ENCODE results near the gene MYL12A.
A peak's percentile ranks its signal among the peaks of the same experiment; 100 is the strongest.

Gene MYL12A

GRCh38 chr18:3225588-3225987, 22.0 kb upstream of the MYL12A start:
- DNase-seq, result no peak

- no peak for DNase-seq
Measured at GRCh38 chr18:3226048-3226447, 21.6 kb upstream of the MYL12A start.

GRCh38 chr18:3230401-3231334, 16.9 kb upstream of the MYL12A start:
- no peak for DNase-seq

GRCh38 chr18:3233004-3233403, 14.6 kb upstream of the MYL12A start:
- no peak for DNase-seq

GRCh38 chr18:3233433-3234168, 14.0 kb upstream of the MYL12A start:
- DNase-seq, result no peak

DNA sequence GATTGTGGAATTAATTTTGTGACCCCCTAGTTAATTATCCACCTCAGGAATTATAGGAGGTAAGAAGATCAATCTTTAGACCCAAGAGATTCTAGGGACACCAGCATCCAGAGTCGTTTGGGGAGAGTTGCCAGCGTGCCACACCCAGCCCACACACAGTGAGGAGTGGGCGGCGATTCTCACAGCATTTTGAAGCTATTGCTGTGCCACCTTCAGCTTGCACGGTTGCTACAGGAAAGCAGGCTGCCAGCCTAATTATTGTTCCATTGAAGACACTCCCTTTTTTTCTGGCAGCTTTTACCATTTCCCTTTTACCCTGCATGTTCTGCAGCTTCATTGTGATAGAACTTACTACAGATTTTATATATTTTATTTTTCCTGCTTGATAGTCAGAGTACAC, 13.1 kb upstream of the MYL12A start:
- DNase-seq, result no peak

- DNase-seq, result no peak
Measured at GRCh38 chr18:3235846-3236245, 11.8 kb upstream of the MYL12A start.

DNA sequence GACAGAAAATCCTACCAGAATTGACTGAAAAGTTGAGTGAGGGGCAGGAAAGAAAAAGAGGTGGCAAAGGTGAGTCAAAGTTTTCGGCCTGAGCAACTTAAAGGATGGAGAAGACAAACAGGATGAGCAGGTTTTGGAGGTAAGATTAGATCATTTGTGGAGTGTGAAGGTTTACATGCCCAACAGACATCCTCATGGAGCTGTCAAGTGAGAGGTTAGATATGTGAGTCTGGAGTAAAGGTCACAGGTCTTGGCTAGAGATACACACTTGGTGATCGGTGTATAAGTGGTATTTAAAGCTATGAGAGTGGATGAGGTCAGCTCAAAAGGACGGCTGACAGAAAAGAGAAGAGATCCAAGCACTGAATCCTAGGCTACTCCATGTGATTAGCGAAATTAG, 11.1 kb upstream of the MYL12A start:
- DNase-seq, result no peak

DNA sequence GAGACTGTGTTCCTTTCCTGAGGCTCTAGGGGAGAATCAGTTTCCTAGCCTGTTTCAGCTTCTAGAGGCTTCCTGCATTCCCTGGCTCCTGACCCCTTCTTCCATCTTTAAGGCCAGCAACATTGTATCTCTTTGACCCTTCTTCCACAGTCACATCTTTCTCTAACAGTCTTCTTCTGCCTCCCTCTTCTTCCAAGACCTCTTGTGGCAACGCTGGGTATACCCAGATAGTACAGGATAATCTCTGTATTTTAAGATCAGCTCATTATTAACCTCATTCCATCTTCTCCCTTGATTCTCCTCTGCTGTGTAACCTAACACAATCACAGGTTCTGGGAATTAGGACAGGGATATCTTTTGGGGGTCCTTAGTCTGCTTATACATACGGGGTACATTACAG, 8.9 kb upstream of the MYL12A start:
- no peak for DNase-seq

DNA sequence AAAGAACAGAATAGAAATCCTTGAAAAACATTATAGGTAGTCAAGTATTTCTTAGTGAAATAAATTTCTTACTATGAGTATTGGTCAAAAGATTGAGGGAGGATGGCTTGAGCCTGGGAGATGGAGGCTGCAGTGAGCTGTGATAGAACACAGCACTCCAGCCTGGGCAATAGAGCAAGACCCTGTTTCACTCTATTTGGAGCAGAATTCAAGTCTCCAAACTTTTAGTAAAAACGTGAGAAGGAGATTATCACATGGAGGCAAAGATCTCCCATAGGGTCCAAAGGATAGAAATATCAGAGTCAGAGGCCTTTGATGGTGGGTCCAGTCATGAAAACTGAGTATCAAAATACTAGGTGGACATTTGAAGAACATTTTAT, 2.4 kb upstream of the MYL12A start:
- no peak for DNase-seq

GRCh38 chr18:3245853-3246634, 1.6 kb upstream of the MYL12A start:
- peak; percentile 87 for DNase-seq

- peak; percentile 68 for DNase-seq
Measured at GRCh38 chr18:3246635-3247239, 864 bp upstream of the MYL12A start.

- DNase-seq, result no peak
Measured at GRCh38 chr18:3248062-3248657, 559 bp downstream of the MYL12A start.

DNA sequence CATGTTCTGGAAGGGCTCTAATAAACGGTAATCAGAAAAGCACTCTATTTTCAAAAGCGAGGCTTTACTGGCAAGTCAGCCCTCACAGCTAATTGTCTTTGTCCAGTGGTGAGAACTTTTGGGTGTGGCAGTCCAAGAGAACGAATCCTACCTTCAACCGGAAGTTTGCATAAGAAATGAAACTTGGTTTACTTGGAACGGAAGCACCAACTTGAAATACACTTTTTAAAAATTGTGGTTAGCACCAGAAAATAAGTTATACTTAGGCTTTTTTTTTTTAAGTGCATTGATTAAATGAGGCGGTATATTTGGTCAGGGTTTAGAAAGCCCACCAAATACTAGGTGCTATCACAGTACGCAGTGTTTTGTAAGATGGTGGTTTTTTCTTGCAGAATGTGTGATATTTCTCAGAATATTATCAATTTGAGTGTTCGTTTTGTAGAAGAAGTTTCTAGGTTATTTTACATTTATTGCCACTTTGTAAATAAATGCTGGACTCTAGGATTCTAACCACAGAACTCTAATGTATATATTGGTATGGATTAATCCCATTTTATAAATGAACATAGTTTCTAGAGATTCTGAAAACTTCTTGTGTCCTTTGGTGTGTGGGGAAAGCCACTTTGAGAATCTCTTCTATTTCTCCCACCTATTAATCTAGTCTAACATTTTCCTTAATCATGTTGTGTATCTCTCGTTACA, 1.2 kb downstream of the MYL12A start:
- no peak for DNase-seq

- DNase-seq, result no peak
Measured at GRCh38 chr18:3250237-3251107, 2.9 kb downstream of the MYL12A start.

DNA sequence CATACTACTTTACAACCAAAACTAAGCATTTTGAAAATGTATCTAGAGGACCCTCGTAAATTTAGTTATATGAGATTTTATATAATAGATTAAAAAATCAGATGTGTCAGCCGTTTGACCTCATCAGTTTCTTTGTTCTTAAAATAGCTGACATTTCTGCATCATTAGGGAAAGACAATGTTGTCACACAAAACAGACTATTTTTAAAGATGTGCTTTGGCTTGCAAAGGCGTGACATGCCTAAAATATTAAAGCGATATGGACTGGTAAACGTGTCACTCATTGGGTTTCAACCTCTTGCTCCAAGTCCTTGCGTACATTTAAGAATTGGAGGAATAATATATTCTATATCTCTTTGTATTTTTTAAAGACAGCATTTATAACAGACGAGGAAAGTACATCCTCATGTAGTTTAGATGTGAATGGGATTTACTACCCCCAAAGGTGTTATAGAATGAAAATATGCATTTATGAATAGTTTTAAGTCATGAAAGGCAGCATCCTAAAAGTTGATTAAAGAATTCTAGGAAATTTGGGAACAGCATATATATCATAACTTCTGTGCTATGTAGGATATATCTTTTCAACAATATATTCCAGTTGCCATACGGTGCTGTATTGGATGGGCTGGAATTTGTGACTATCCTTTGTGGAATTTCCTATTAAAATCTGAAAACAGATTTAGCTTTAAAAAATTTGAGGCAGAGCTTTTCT, 3.8 kb downstream of the MYL12A start:
- no peak for DNase-seq

DNA sequence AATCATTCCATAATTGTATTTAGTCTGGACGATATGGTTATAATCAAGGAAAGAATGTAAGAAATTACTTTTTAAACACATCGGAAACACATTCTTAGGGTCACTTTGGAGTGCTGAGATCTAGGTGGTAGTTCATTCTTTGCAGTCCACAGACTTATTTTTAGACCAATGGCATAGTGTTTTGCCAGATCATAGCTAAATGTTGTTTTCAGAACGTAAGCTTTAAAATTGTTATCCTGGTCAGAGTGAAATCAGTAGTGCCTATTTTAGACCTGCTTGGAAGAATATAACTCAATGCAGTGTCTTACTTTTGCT, 4.3 kb downstream of the MYL12A start:
- no peak for DNase-seq

DNA sequence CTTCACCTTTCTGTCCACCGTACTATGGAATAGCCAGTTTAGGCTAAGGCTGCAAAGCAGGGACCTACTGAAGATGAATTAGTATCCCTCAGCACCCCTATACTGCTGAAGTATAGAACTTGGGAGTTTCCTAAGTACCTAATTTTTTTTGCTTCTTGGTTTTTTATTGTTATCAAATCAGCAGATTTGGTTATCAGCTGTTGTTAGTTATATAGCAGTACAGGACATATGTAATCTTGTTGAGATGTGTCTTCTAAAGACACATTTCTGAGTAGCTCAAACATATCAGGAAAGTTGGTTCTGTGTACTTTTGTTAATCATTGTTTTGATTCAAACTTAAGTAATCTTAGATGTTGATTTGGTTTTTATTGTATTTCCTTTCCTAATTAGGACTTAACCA, 5.2 kb downstream of the MYL12A start:
- no peak for DNase-seq

GRCh38 chr18:3254725-3255124, 7.1 kb downstream of the MYL12A start:
- DNase-seq, result no peak

DNA sequence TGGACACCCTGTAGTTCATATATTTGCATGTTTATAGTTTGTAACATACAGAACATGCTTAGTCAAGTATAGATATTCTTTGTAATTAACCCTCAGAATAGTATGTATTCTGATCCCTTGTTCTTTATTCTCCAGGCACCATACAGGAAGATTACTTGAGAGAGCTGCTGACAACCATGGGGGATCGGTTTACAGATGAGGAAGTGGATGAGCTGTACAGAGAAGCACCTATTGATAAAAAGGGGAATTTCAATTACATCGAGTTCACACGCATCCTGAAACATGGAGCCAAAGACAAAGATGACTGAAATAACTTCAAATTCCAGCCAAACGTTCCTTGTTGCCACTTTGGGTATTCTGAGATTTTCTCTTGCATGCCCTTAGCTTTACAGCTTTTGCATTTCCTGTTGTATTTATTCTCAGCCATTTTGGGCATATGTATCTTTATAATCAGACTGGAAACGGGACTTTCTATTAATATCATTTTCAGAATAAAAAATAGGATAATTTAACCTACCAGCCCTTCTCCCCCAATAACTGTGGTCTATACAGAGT, 8.1 kb downstream of the MYL12A start:
- no peak for DNase-seq

Measured in midbrain (tissue), 1 donor.